Fibroblast of skin of right biceps (primary cell): Measurements from ENCODE around the gene BROX.
A peak's percentile ranks its signal among the peaks of the same experiment; 100 is the strongest.
"Not testable (repeated sequence)": the region's sequence is repeated elsewhere in the genome, so short reads cannot be mapped to it uniquely, and the experiment has no call there.

Experiments used
- DNase-seq: peaks from one replicate; pipeline ENCODE4 v3.0.0-alpha.2; 2013

BROX gene

DNA sequence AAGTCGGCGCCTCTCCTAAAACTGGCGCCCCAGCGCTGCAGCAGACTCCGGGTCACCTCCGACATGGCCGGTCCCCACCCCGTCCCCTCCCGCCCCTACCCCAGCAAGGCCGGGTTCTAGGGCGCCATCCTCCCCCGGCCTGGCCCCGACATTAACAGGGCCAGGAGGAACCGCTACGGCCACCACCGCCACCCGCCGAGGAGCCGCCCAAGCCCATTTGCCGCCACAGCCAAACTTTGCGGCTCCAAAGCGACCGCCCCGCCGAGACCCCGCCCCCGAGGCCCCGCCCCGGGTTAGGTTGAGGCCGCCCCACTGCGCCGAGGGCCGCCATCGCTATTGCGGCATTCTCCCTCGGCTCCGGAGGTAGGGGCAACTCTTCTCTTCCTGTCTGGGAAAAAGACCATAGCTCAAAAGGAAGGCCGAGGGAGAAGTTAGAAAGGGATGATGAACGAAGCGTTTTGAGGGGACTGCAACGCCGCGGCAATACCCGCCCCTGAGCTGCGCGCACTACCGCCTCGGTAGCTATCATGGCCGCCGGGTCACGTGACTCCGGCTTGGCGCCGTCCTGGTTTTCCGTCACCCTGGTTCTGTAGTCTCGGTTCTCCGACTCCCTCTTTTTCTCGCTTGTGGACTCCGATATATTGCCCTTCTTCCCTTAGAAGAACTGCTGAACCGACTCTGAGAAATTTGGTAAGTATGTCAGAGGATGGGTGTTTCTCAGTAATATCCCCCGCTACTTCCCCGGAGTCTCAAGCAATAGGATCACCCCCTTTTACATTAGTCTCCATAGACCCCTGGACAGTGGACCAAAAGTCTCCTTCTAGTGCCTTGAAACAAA, at the start of gene BROX, which contains the start of gene AIDA:
Gene BROX, plus strand, starts transcription at position 312 of the 838 bp plus-strand sequence. CDS start 3,136 bp downstream, outside the sequence.
Gene AIDA, minus strand, starts transcription at position 239 of the 838 bp plus-strand sequence. Its CDS starts 174 bp downstream, at position 65.
- peak; percentile 87 for DNase-seq

GRCh38 chr1:222663431-222663934, 48.9 kb upstream of the BROX start:
- no peak for DNase-seq

DNA sequence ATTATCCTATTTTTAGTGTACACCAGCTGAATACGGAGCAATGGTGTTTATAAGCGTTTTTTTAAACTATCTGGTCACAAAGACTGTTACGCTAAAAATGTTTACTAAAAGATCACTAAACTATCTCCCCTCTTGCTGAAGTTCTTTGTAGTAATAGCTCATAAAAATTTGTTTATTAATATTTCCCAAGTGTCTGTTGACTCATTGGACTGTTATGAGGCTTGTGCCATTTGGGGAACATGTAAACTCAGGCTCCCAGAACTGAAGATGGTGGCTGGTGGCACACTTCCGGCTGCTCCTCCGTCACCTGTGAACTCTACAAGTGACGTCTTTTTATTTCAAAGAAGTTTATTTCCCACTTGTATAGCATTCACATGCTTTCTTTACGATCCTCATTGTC, 46.4 kb upstream of the BROX start:
- no peak for DNase-seq

DNA sequence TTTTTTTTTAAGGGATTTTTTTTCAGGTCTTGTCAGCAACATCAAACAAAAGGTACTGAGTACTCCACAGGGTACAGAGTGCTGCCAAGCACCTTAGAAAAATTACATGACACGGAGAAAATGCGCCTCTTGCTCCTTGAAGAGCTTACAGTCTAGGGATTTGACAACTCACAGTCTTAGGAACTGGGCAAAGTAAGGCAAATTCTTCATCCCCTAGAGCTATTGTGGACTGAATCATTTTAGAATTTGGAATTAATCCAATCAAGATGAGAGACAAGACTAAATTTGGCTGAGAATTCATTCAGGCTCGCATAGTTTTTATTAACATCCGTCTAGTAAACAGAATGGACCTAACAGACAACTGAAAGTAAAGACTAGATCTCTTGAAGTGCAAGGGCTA, 44.2 kb upstream of the BROX start:
- not testable (repeated sequence) for DNase-seq

- DNase-seq: not testable (repeated sequence)
Measured at GRCh38 chr1:222669107-222669506, 43.3 kb upstream of the BROX start.

DNA sequence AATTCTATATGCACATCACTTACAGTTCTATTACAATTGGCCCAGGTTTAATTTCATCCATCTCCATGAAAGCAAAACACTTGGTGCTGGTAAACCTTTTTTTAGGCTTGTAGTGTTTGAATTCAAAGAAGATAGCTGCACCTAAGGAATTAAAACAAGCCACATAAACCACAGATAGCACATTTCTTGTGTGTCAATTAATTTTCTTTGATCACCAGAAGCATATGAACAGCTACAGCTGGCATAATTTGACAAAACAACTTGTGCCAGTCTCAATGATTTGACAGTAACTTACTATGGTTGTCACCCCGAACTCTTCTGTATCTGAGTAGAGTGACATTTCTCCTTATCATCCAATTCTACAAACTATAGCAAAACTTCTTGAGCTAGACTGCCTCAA, 42.3 kb upstream of the BROX start:
- DNase-seq: no peak

- no peak for DNase-seq
Measured at GRCh38 chr1:222680080-222680479, 32.3 kb upstream of the BROX start.

DNA sequence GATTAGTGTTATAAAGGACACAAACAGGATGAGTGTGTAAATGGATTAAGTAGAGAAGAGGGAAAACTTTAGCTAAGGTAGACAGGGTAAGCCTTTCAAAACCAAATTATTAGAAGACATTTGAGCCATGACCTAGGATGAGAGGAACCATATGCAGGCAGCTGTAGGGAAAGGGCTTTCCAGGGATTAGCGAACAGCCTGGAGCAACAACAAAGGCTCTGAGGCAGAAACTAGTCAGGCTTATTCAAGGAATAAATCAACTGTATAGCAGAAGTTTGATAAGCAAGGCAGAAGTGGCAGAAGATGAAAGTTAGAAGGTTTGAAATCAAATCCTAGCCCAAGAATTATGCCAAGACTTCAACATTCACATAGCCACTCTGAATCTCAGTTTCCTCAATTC, 21.3 kb upstream of the BROX start:
- DNase-seq: no peak

GRCh38 chr1:222694927-222695326, 17.4 kb upstream of the BROX start:
- no peak for DNase-seq

- DNase-seq: no peak
Measured at GRCh38 chr1:222696741-222697140, 15.6 kb upstream of the BROX start.

- DNase-seq: no peak
Measured at GRCh38 chr1:222697203-222697602, 15.2 kb upstream of the BROX start.

GRCh38 chr1:222697826-222698225, 14.5 kb upstream of the BROX start:
- DNase-seq: peak; percentile 14

DNA sequence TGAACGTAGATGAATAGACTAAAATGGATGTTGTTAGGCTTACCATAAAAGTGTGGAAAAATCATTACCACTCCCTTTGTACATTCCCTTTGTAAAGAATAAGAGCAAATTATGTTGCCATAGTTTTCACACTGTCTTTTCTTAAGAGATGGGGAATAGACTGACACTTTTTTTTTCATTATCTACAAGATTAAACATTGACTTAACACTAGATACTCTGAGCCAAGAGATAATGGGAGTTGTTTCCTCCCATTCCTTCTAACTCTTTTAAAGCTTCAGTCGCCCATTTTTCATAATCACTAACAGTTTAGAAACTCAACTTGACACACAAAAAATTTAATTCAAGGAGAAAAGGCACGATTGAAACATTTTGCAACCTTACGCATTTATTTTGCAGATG, 10.2 kb upstream of the BROX start:
- DNase-seq: no peak

- no peak for DNase-seq
Measured at GRCh38 chr1:222704260-222704659, 8.1 kb upstream of the BROX start.

- DNase-seq: no peak
Measured at GRCh38 chr1:222706815-222707214, 5.5 kb upstream of the BROX start.

GRCh38 chr1:222709700-222710153, 2.6 kb upstream of the BROX start:
- DNase-seq: no peak

DNA sequence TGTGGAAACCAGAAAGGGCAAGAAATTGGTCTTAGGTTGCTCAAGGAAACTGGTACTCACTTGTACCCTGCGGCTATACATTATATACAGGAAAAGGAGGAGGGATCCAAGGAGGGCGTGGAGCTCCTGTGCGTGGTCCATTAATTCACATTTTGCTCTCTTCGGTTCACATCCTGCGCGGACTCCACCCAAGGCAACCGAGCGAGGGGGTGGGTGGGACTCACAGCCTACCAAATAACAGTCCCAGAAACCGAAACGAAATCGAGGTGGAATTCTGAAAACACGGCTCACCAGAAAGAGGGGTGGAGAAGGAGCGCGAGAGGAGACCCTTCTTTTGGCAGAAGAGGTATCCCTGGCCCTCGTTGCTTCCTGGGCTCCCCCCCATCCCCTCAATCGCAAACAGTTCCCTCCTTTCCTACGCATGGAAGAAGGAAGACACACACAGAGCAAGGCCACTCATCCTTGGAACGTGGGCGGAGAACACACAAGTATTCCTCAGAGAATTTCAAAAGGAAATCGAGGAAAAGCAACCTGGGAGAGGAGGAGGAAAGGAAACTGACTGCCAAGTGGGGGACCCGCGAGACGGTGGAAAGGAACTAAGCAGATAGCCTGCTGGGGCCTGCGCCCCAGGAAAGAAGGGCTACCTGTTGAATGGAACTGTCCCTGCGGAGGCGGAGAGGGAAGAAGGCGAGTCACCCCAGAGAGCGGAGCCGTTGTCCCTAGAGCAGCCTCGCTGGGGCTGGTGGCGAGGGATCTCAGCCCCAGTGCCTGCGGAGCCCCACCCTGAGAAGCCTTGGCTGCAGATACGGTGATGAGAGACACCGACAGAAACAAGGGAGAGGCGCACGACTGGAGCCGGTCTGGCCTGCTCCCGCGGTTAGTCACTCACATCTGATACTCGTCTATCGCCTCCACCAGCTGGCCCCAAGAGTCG, 778 bp upstream of the BROX start:
- peak; percentile 64 for DNase-seq

- peak; percentile 94 for DNase-seq
Measured at GRCh38 chr1:222713091-222713961, 962 bp downstream of the BROX start.

DNA sequence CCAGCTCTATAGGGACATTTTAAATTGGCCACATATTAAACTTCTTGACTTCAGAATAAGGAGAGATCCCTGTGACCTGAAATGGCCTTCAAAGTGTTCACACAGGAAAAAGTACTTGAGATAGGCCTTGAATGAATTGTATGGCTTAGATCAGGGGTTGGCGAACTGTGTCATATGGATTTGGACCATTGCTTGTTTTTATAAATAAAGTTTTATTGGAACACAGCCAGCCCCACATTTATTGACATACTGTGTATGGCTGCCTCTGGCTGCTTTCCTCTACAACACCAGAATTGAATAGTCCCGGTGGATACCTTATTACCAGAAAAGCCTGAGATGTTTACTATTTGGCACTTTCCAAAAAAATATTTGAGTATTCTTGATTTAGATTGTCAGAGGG, 4.0 kb downstream of the BROX start:
- DNase-seq: no peak

DNA sequence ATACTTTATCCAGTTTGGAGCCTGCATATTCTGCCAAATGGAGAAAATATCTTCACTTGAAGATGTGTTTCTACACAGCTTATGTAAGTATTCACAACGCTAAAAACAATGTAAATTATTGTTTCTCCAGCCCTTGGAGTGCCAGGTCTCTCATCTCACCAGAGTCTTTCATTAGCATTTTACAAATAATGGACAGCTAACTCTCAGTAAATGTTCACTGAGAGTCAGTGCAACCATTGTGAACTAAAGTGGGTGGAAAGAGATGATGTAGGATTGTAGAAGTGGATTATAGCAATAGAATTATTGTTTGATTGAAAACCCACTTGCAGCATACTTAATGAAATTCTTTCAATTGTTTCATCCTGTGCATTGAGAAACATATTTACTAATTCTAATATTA, 16.4 kb downstream of the BROX start:
- no peak for DNase-seq

GRCh38 chr1:222730866-222731265, 18.5 kb downstream of the BROX start:
- no peak for DNase-seq
